IPS DF 4.7 (cell line): ENCODE results near the gene TMLHE.
"Not testable (repeated sequence)": the region's sequence is repeated elsewhere in the genome, so short reads cannot be mapped to it uniquely, and the experiment has no call there.

ENCODE experiments used
- DNase-seq: peaks from one replicate; pipeline ENCODE4 v3.0.0-alpha.2; 2013; ENCODE audit warnings: low spot score; ENCODE audit errors: extremely low read depth

The TMLHE gene

GRCh38 chrX:155505296-155505695 is 107.5 kb downstream of the TMLHE start:
- no peak for DNase-seq

DNA sequence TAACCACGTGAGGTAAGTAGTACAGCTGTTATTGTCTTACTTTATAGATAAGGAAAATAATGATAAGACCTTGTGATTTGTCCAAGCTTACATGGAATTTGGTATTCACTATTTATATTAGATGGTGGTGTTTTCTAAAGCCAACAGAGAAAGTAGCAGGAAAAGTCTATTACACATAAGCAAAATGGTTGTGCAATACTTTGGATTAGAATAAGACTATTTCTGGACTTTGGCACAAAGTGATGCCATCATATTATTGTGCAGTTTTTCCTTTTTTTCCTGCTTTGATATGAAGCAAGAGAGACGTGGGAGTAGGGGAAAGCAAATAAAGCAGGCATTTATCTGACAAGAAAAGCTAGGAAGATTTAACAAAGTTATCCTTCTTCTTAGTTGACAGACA is 117.6 kb downstream of the TMLHE start:
- DNase-seq: not testable (repeated sequence)

DNA sequence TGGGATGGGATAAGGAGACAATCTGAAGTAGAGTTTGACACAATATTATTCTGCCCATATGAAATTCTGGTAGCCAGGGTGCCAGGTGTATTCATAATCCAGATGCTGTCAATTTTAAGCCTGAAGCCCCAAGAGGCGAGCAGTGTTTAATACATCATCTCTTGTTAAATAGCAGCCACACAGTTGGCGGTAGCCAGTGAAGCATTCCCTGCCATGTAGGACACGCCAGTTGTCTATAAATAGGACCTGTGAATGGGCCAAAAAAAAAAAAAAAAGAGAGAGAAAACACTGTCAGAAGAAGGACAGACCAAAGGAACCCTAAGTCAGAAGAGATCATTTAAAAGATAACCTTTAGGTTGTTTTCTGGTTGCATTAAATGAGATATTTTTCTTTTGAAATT is 121.3 kb downstream of the TMLHE start:
- DNase-seq: not testable (repeated sequence)

GRCh38 chrX:155477136-155477535 is 135.6 kb downstream of the TMLHE start:
- not testable (repeated sequence) for DNase-seq

DNA sequence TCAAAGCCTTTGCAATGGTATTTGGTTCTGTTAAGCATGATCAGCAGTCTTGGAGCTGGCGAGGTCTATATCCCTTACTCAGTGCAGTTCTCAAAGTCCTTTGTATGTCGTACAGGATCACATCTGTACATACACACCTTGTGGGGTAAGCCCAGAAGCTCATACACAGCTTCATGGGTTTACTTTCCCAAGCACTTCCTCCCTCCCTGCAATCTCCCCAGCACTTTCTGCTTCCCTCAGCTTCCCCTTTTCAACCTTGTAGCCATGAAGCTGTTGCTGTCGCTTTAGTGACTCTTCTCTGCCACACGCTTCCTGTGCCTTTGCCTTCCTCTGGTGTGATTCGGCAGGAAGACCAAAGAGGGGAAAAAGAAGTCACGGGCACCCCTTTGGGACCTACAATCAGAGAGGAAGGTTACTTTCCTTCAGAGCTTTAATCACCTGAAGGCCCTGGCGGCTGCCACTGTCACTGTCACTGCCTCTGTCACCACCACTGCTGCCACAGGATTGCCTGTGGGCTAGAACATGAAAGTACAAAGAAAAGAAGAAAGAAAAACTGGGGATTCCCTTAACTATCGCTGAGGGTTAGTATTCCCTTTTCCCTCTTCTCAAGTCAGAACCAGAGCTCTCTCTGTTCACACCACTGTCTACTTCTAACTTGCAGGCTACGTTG is 146.3 kb downstream of the TMLHE start:
- DNase-seq: not testable (repeated sequence)

- not testable (repeated sequence) for DNase-seq
These were observed 152.3 kb downstream of the TMLHE start for GRCh38 chrX:155460501-155460900.

DNA sequence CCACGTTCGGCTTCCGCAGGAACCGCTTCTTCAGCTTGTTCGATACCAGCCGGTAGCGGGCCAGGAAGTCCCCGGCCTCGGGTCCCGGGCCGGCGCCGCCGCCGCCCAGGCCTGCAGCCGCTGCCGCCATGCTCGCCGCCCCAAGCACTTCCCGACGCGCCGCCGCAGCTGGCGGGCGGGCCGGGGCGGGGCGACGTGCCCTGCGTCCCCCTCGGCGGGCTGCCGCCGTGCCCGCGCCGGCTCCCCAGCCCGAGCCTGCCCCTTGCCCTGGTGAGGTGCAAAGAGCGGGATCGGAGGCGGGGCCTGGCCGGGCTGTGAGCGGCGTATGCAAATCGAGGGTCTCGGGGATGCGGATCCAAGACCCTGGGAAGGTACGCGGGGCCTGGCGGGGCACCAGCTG is 154.3 kb downstream of the TMLHE start, which contains the start of gene F8A3:
Gene F8A3 (minus strand): TSS at position 150 of the 400 bp plus-strand sequence. CDS start 20 bp downstream, at position 130.
- not testable (repeated sequence) for DNase-seq

- DNase-seq: not testable (repeated sequence)
These were observed 154.8 kb downstream of the TMLHE start for GRCh38 chrX:155457761-155458447.

GRCh38 chrX:155441097-155441496 is 171.7 kb downstream of the TMLHE start:
- no peak for DNase-seq
